ENCODE results near the gene ALK. TPM values are rescaled to one million over a fixed set of nuclear protein-coding genes. Genes with fewer than 3 reads are reported as not detected.

ALK gene
- total RNA-seq, 2 donors from 2014 or later: under 0.01 to 0.26 TPM

GRCh38 chr2:29360016-29360784 is 561.2 kb downstream of the ALK start:
- intact Hi-C loops (cut with DNase I): no loop called here
- Histone ChIP-seq H3K4me1 (no peaks in the 10 kb centered on the region), H3K4me3 (no peak overlapping the region), H3K27me3 (no peaks in the 10 kb centered on the region), H3K36me3 (replicated peaks in 1 of 2; ENCODE audit: insufficient read depth in 1 of 2, low read depth in 2 of 2) (no peaks in the 10 kb centered on the region), H3K9me3 (no peaks in the 10 kb centered on the region), H3K27ac (no peak overlapping the region)
- TF ChIP-seq, protein P1, sequence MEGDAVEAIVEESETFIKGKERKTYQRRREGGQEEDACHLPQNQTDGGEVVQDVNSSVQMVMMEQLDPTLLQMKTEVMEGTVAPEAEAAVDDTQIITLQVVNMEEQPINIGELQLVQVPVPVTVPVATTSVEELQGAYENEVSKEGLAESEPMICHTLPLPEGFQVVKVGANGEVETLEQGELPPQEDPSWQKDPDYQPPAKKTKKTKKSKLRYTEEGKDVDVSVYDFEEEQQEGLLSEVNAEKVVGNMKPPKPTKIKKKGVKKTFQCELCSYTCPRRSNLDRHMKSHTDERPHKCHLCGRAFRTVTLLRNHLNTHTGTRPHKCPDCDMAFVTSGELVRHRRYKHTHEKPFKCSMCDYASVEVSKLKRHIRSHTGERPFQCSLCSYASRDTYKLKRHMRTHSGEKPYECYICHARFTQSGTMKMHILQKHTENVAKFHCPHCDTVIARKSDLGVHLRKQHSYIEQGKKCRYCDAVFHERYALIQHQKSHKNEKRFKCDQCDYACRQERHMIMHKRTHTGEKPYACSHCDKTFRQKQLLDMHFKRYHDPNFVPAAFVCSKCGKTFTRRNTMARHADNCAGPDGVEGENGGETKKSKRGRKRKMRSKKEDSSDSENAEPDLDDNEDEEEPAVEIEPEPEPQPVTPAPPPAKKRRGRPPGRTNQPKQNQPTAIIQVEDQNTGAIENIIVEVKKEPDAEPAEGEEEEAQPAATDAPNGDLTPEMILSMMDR (IDR thresholded peaks at IDR 0.05): no peak
- TF ChIP-seq POLR2A (IDR thresholded peaks at IDR 0.05): no peak
- no peak for ATAC-seq
- no peak for DNase-seq
- WGBS, 2 donors: 60 to 62% methylated on average over 3 of the region's 3 CpGs

DNA sequence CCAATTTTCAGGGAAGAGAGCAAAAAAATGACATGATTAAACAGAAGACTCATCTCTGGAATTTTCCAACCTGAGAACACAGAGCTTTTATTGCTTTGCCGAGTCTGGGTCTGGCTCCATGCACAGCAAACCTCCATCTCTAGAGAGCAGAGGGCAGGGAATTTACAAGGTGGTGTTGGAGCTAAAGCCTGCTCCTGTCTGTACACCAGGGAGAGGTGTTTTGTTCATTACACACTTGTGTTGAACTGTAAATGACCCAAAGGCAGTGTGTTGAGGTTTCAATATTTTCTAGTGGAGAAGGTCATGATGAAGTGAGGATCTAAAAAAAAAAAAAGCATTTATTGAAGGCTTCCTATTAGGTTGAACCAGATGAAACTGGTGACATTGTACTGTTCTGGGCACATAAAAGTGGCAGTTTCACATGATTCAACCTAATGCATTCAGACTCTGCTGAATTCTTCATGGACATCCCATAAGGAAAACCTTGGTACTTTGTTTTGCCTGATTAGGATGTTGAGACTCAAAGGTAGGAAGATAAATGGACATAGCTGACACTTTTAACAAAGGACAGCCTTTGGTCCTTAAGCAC is 567.9 kb downstream of the ALK start:
- 89 to 96% methylated on average over 1 of the region's 1 CpG for WGBS, 2 donors

DNA sequence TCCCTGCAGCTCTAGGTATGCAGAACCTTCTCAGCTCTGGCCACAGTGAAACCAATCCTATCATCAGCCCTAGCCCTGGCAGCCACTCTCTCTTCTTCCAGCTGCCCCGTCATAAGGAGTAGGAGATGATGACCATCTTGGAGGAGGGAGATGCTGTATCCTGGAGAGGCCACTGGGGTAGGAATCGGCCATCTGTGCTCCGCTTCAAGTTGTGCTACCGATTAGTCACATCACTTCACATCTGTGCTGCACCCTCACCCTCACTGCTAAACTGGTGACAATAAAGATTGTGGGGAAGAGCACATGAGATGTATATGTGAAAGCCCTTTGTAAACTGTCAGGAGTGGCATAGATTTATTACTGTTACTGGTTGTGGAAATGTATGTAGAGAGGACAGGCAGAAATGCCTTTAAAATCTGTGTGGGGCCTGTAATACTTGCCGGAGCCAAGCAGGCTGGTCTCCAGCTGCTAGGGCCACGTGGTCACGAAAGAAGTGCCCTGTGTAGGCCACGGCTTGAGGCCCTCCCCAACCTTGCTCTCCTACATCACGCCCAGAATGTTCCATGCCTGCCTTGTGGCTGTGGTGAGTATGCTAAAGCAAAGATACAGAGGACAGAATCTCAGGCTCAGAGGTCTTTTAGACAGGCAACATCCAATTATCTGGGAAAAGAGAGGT is 569.3 kb downstream of the ALK start:
- DNase-seq: no peak
- H3K36me3 ChIP-seq (replicated peaks in 1 of 2; ENCODE audit: insufficient read depth in 1 of 2, low read depth in 2 of 2): no peaks in the 10 kb centered on the region
- H3K27ac ChIP-seq: no peak overlapping the region
- ATAC-seq: no peak
- H3K9me3 ChIP-seq: no peaks in the 10 kb centered on the region
- TF ChIP-seq, protein P1 (IDR thresholded peaks at IDR 0.05): no peak
- no peak for TF ChIP-seq POLR2A (IDR thresholded peaks at IDR 0.05)
- intact Hi-C loops (cut with DNase I): no loop called here
- 93% methylated on average over 9 of the region's 9 CpGs for WGBS, 2 donors
- H3K4me1 ChIP-seq: no peaks in the 10 kb centered on the region
- no peak overlapping the region for H3K4me3 ChIP-seq
- no peaks in the 10 kb centered on the region for H3K27me3 ChIP-seq

More for the DNA sequence above, 567.9 kb downstream of the ALK start:
- H3K4me3 ChIP-seq: no peak overlapping the region
- TF ChIP-seq, protein P1 (IDR thresholded peaks at IDR 0.05): no peak
- TF ChIP-seq POLR2A (IDR thresholded peaks at IDR 0.05): no peak
- no peak for DNase-seq
- no peaks in the 10 kb centered on the region for H3K36me3 ChIP-seq (replicated peaks in 1 of 2; ENCODE audit: insufficient read depth in 1 of 2, low read depth in 2 of 2)
- ATAC-seq: no peak
- H3K27me3 ChIP-seq: no peaks in the 10 kb centered on the region
- no peaks in the 10 kb centered on the region for H3K4me1 ChIP-seq
- H3K9me3 ChIP-seq: no peaks in the 10 kb centered on the region
- no peak overlapping the region for H3K27ac ChIP-seq
- intact Hi-C loops (cut with DNase I): no loop called here

- H3K4me1 ChIP-seq: no peaks in the 10 kb centered on the region
- DNase-seq (no peak), ATAC-seq (no peak)
- TF ChIP-seq, protein P1 (IDR thresholded peaks at IDR 0.05): no peak
- TF ChIP-seq POLR2A (IDR thresholded peaks at IDR 0.05): no peak
- intact Hi-C loops (cut with DNase I): no loop called here
- H3K27me3 ChIP-seq: no peaks in the 10 kb centered on the region
- H3K27ac ChIP-seq: no peak overlapping the region
- WGBS, 2 donors: 92 to 93% methylated on average over 3 to 5 of the region's 5 CpGs
- no peak overlapping the region for H3K4me3 ChIP-seq
- H3K9me3 ChIP-seq: no peaks in the 10 kb centered on the region
- H3K36me3 ChIP-seq (replicated peaks in 1 of 2; ENCODE audit: insufficient read depth in 1 of 2, low read depth in 2 of 2): no peaks in the 10 kb centered on the region
Observed at GRCh38 chr2:29351248-29351647, 570.1 kb downstream of the ALK start.
